ENCODE measurements around the gene CHRNA9.

GRCh38 chr4:40367451-40367850 is 32.3 kb downstream of the CHRNA9 start:
- TF ChIP-seq FOS (IDR thresholded peaks at IDR 0.05; ENCODE audit: low read depth, low read length) (no peak), MAFK (IDR thresholded peaks at IDR 0.05; ENCODE audit: low read depth, low read length) (no peak), SMC3 (IDR thresholded peaks at IDR 0.05; ENCODE audit: low read depth, low read length) (no peak), CTCF (conservative IDR thresholded peaks at IDR 0.05; ENCODE audit: low read depth, low read length) (no peak), CHD1 (IDR thresholded peaks at IDR 0.05; ENCODE audit: low read depth, low read length) (no peak), RAD21 (IDR thresholded peaks at IDR 0.05; ENCODE audit: low read length) (no peak), RFX5 (IDR thresholded peaks at IDR 0.05; ENCODE audit: low read depth, low read length) (no peak), POLR2A (IDR thresholded peaks at IDR 0.05; ENCODE audit: low read depth, low read length) (no peak), CEBPB (IDR thresholded peaks at IDR 0.05; ENCODE audit: low read depth, low read length) (no peak), MXI1 (IDR thresholded peaks at IDR 0.05; ENCODE audit: borderline replicate concordance, low read depth, low read length) (no peak)

Data from IMR-90 (cell line).